Common myeloid progenitor, CD34-positive (primary cell): Measurements from ENCODE around the gene UROC1.

Experiments used
- CTCF ChIA-PET: fragments of 350-600 bp; sonication (Branson Sonifier 250); formaldehyde crosslinking; loops from one replicate; lab custom pipeline; 2021; ENCODE audit warnings: antibody characterized with exemption; lab: Charles Lee
- POLR2A ChIA-PET: fragments of 350-600 bp; sonication (Branson Sonifier 250); formaldehyde crosslinking; loops from one replicate; lab custom pipeline; 2021; ENCODE audit warnings: antibody characterized with exemption; lab: Charles Lee
- DNase-seq, 3 donors: peaks; one replicate each; pipeline versions ENCODE4 v3.0.0 to v3.0.0-alpha.2; 2013
- H3K27ac ChIP-seq, 2 experiments: 1 replicate in 1 of 2; 2 replicates in 1 of 2; pipeline ENCODE4 v1.7.0; 2013; ENCODE audit warnings: inconsistent platforms in 2 of 2, low read length in 2 of 2, mild to moderate bottlenecking in 2 of 2, low read depth in 1 of 2, moderate library complexity in 1 of 2; ENCODE audit not compliant: severe bottlenecking in 2 of 2, insufficient read depth in 1 of 2, poor library complexity in 1 of 2
- H3K27me3 ChIP-seq, 5 experiments: replicated peaks in 2 of 5; 1 replicate in 3 of 5; 2 replicates in 2 of 5; pipeline versions ENCODE4 v1.6.1 to v1.7.0; 2013; ENCODE audit warnings: low read length in 4 of 5, mild to moderate bottlenecking in 2 of 5, moderate library complexity in 2 of 5, inconsistent platforms in 1 of 5; ENCODE audit not compliant: insufficient read depth in 5 of 5, control insufficient read depth in 4 of 5
- H3K36me3 ChIP-seq, 4 experiments: 1 replicate in 2 of 4; 2 replicates in 2 of 4; pipeline versions ENCODE4 v1.6.1 to v1.7.0; 2013; ENCODE audit warnings: low read length in 3 of 4, control low read depth in 1 of 4, mild to moderate bottlenecking in 1 of 4; ENCODE audit not compliant: control insufficient read depth in 4 of 4, insufficient read depth in 4 of 4
- H3K4me1 ChIP-seq, 4 experiments: 1 replicate in 3 of 4; 2 replicates in 1 of 4; pipeline versions ENCODE4 v1.6.1 to v1.7.1; 2013; ENCODE audit warnings: low read length in 3 of 4, mild to moderate bottlenecking in 3 of 4, control low read depth in 1 of 4, inconsistent platforms in 1 of 4, moderate library complexity in 1 of 4; ENCODE audit not compliant: control insufficient read depth in 4 of 4, insufficient read depth in 4 of 4; ENCODE audit errors: control extremely low read depth in 1 of 4
- H3K4me3 ChIP-seq, 7 experiments: 1 replicate in 4 of 7; 2 replicates in 3 of 7; pipeline versions ENCODE4 v1.5.1 to v1.7.0; 2013; ENCODE audit warnings: mild to moderate bottlenecking in 7 of 7, low read length in 6 of 7, moderate library complexity in 6 of 7, inconsistent platforms in 2 of 7, low read depth in 2 of 7, control low read depth in 1 of 7; ENCODE audit not compliant: insufficient read depth in 4 of 7, control insufficient read depth in 1 of 7; ENCODE audit errors: extremely low read depth in 1 of 7
- H3K9me3 ChIP-seq, 5 experiments: 1 replicate in 4 of 5; 2 replicates in 1 of 5; pipeline versions ENCODE4 v1.6.1 to v1.7.1; 2013; ENCODE audit warnings: low read length in 4 of 5, mild to moderate bottlenecking in 2 of 5, inconsistent platforms in 1 of 5, low read depth in 1 of 5, moderate library complexity in 1 of 5; ENCODE audit not compliant: control insufficient read depth in 4 of 5, insufficient read depth in 2 of 5; ENCODE audit errors: control extremely low read depth in 1 of 5
- WGBS: methylation state at CpG from one replicate; pipeline ENCODE4 v1.1.5; 2013; ENCODE audit not compliant: insufficient coverage; 5-methylcytosine and 5-hydroxymethylcytosine counted together

Gene UROC1

GRCh38 chr3:126495786-126496185 lies 21.8 kb downstream of the UROC1 start:
- H3K27me3 ChIP-seq, result no peaks in the 10 kb centered on the region
- H3K4me3 ChIP-seq, result no peak overlapping the region
- H3K27ac ChIP-seq, result no peak overlapping the region
- POLR2A ChIA-PET, result no interaction called here
- CTCF ChIA-PET, result interaction anchor here (1.1 to 3.6 kb wide), 2 partner anchors 9 to 15 kb away, joined by 3 to 19 read pairs; no protein-coding TSS in a partner anchor
- H3K9me3 ChIP-seq, result no peaks in the 10 kb centered on the region
- DNase-seq, result no peak
- peaks cover 0 to 37% (median 15%) of the 10 kb centered on the region in 4 experiments for H3K4me1 ChIP-seq
- no peaks in the 10 kb centered on the region for H3K36me3 ChIP-seq
- WGBS, result 97% methylated on average over 8 of the region's 8 CpGs

- no peak overlapping the region for H3K4me3 ChIP-seq
- WGBS, result 100% methylated on average over 3 of the region's 6 CpGs
- peaks cover 0 to 43% (median 15%) of the 10 kb centered on the region in 4 experiments for H3K4me1 ChIP-seq
- no peaks in the 10 kb centered on the region for H3K9me3 ChIP-seq
- no peaks in the 10 kb centered on the region for H3K36me3 ChIP-seq
- CTCF ChIA-PET, result interaction anchor here (1.1 kb wide), 1 partner anchor 8 kb away, joined by 3 read pairs; no protein-coding TSS in a partner anchor
- H3K27me3 ChIP-seq, result no peaks in the 10 kb centered on the region
- DNase-seq, result no peak
- POLR2A ChIA-PET, result no interaction called here
- H3K27ac ChIP-seq, result no peak overlapping the region
These were observed 22.7 kb downstream of the UROC1 start for GRCh38 chr3:126494970-126495230.

- no peaks in the 10 kb centered on the region for H3K36me3 ChIP-seq
- no peaks in the 10 kb centered on the region for H3K27me3 ChIP-seq
- CTCF ChIA-PET, result no interaction called here
- POLR2A ChIA-PET, result no interaction called here
- WGBS, result 94% methylated on average over 10 of the region's 12 CpGs
- H3K4me3 ChIP-seq, result peak overlapping the region in 1 of 7 experiments; percentile 7
- no peaks in the 10 kb centered on the region for H3K9me3 ChIP-seq
- DNase-seq, result peak in 1 of 3 donors; percentile 22
- H3K27ac ChIP-seq, result no peak overlapping the region
- peaks cover 0 to 43% (median 15%) of the 10 kb centered on the region in 4 experiments for H3K4me1 ChIP-seq
These were observed 23.2 kb downstream of the UROC1 start for GRCh38 chr3:126494204-126494969.

GRCh38 chr3:126493739-126494138 lies 23.8 kb downstream of the UROC1 start:
- WGBS, result 79% methylated on average over 7 of the region's 9 CpGs
- no peaks in the 10 kb centered on the region for H3K9me3 ChIP-seq
- H3K27ac ChIP-seq, result no peak overlapping the region
- POLR2A ChIA-PET, result no interaction called here
- H3K36me3 ChIP-seq, result no peaks in the 10 kb centered on the region
- H3K4me3 ChIP-seq, result no peak overlapping the region
- CTCF ChIA-PET, result interaction anchor here (1.0 to 1.4 kb wide), 2 partner anchors 17 to 18 kb away, joined by 3 read pairs; no protein-coding TSS in a partner anchor
- peak in 2 of 3 donors; percentile 49 to 71 for DNase-seq
- H3K27me3 ChIP-seq, result no peaks in the 10 kb centered on the region
- H3K4me1 ChIP-seq, result peaks cover 0 to 38% (median 12%) of the 10 kb centered on the region in 4 experiments

- peaks cover 0 to 38% (median 10%) of the 10 kb centered on the region in 4 experiments for H3K4me1 ChIP-seq
- no peak for DNase-seq
- no peaks in the 10 kb centered on the region for H3K9me3 ChIP-seq
- H3K36me3 ChIP-seq, result no peaks in the 10 kb centered on the region
- 90% methylated on average over 14 of the region's 14 CpGs for WGBS
- H3K4me3 ChIP-seq, result no peak overlapping the region
- H3K27ac ChIP-seq, result no peak overlapping the region
- ChIA-PET CTCF (interaction anchor here (1.0 to 1.4 kb wide), 3 partner anchors 16 to 29 kb away, joined by 3 read pairs; no protein-coding TSS in a partner anchor), POLR2A (no interaction called here)
- H3K27me3 ChIP-seq, result no peaks in the 10 kb centered on the region
These were observed 24.5 kb downstream of the UROC1 start for GRCh38 chr3:126493051-126493450.

- Histone ChIP-seq H3K36me3 (no peaks in the 10 kb centered on the region), H3K27me3 (no peaks in the 10 kb centered on the region), H3K27ac (no peak overlapping the region), H3K4me1 (peaks cover 0 to 41% (median 17%) of the 10 kb centered on the region in 4 experiments), H3K4me3 (no peak overlapping the region), H3K9me3 (no peaks in the 10 kb centered on the region)
- no peak for DNase-seq
- WGBS, result 96% methylated on average over 21 of the region's 21 CpGs
- ChIA-PET POLR2A (no interaction called here), CTCF (interaction anchor here (1.2 kb wide), 1 partner anchor 8 kb away, joined by 3 read pairs; no protein-coding TSS in a partner anchor)
These were observed 26.2 kb downstream of the UROC1 start for GRCh38 chr3:126491221-126492013.
